H1 (cell line): Measurements from ENCODE around the gene RGS6. TPM values are rescaled to one million over a fixed set of nuclear protein-coding genes. Genes with fewer than 3 reads are reported as not detected.

ENCODE experiments used
- CTCF ChIA-PET: fragments of 300-600 bp; sonication (Branson Sonifier 250); formaldehyde crosslinking; loops from one replicate; lab custom pipeline; 2021; ENCODE audit not compliant: partially characterized antibody; lab: Charles Lee
- POLR2A ChIA-PET: fragments of 300-600 bp; sonication (Branson Sonifier 250); formaldehyde crosslinking; loops from one replicate; lab custom pipeline; 2021; ENCODE audit warnings: inconsistent platforms; ENCODE audit not compliant: partially characterized antibody; lab: Charles Lee
- DNase-seq, 2 experiments: peaks; one replicate each; pipeline versions ENCODE4 v3.0.0 to v3.0.0-alpha.2; 2010 to 2022; ENCODE audit warnings: low spot score in 2 of 2, low read depth in 1 of 2, mixed read lengths in 1 of 2
- FAIRE-seq: peaks from 2 replicates; lab custom pipeline; 2011; peaks lifted over from hg19 to GRCh38; lab: Jason Lieb, UNC
- H2AFZ ChIP-seq: 2 replicates; pipeline ENCODE4 v1.8.1; 2012; ENCODE audit warnings: low read length, inconsistent platforms
- H2AK5ac ChIP-seq: 2 replicates; pipeline ENCODE4 v1.6.1; 2013; ENCODE audit warnings: low read depth, low read length
- H2BK120ac ChIP-seq: replicated peaks from 2 replicates; pipeline ENCODE3; 2013; ENCODE audit warnings: low read depth, low read length, inconsistent platforms
- H2BK12ac ChIP-seq: 2 replicates; pipeline ENCODE4 v1.6.1; 2013; ENCODE audit warnings: low read depth, low read length
- H2BK15ac ChIP-seq: 2 replicates; pipeline ENCODE4 v1.6.1; 2013; ENCODE audit warnings: low read length
- H2BK20ac ChIP-seq: 2 replicates; pipeline ENCODE4 v1.6.1; 2013; ENCODE audit warnings: low read length
- H2BK5ac ChIP-seq: 2 replicates; pipeline ENCODE4 v1.6.1; 2013; ENCODE audit warnings: low read depth, low read length
- H3K14ac ChIP-seq: 2 replicates; pipeline ENCODE4 v1.6.1; 2013; ENCODE audit warnings: inconsistent platforms; ENCODE audit not compliant: insufficient read length
- H3K18ac ChIP-seq: 2 replicates; pipeline ENCODE4 v1.6.1; 2013; ENCODE audit warnings: low read length; ENCODE audit errors: extremely low read depth
- H3K23ac ChIP-seq: 2 replicates; pipeline ENCODE4 v1.6.1; 2013; ENCODE audit warnings: inconsistent platforms; ENCODE audit not compliant: insufficient read length
- H3K23me2 ChIP-seq: 2 replicates; pipeline ENCODE4 v1.6.1; 2013; ENCODE audit warnings: low read depth, low read length
- H3K27ac ChIP-seq: 2 replicates; pipeline ENCODE4 v1.6.1; 2011; ENCODE audit warnings: low read depth, low read length, inconsistent platforms
- H3K27me3 ChIP-seq, 4 experiments: replicated peaks in 1 of 4; 1 replicate in 1 of 4; 2 replicates in 3 of 4; pipeline versions ENCODE4 v1.6.1 to v1.8.1; 2011 to 2013; ENCODE audit warnings: low read length in 3 of 4, mild to moderate bottlenecking in 3 of 4, inconsistent platforms in 2 of 4, mixed read lengths in 2 of 4, moderate library complexity in 1 of 4; ENCODE audit not compliant: control insufficient read depth in 3 of 4, insufficient read depth in 3 of 4; ENCODE audit errors: extremely low read depth in 1 of 4
- H3K36me3 ChIP-seq, 4 experiments: 2 replicates each; pipeline versions ENCODE4 v1.6.1 to v1.8.1; 2011 to 2013; ENCODE audit warnings: mild to moderate bottlenecking in 4 of 4, low read length in 3 of 4, moderate library complexity in 2 of 4, control low read depth in 1 of 4, inconsistent platforms in 1 of 4; ENCODE audit not compliant: insufficient read depth in 4 of 4, control insufficient read depth in 2 of 4
- H3K4ac ChIP-seq: replicated peaks from 2 replicates; pipeline ENCODE3; 2013; ENCODE audit warnings: low read length, low read depth, mixed read lengths, inconsistent platforms; ENCODE audit not compliant: insufficient read length
- H3K4me1 ChIP-seq, 4 experiments: replicated peaks in 1 of 4; 1 replicate in 1 of 4; 2 replicates in 3 of 4; pipeline versions ENCODE4 v1.6.1 to v1.8.1; 2011 to 2013; ENCODE audit warnings: low read length in 3 of 4, inconsistent platforms in 2 of 4, mixed read lengths in 1 of 4; ENCODE audit not compliant: insufficient read depth in 4 of 4, control insufficient read depth in 3 of 4
- H3K4me2 ChIP-seq, 2 experiments: 2 replicates each; pipeline versions ENCODE4 v1.6.1 to v1.8.1; 2011 to 2013; ENCODE audit warnings: low read depth in 2 of 2, low read length in 2 of 2, control low read depth in 1 of 2, inconsistent platforms in 1 of 2, mild to moderate bottlenecking in 1 of 2; ENCODE audit not compliant: insufficient read depth in 1 of 2
- H3K4me3 ChIP-seq, 4 experiments: fragments of 200-600, 300-600 bp in 1 of 4; sonication (generic), shearing (Covaris generic), sonication (Bioruptor Twin) in 1 of 4; 2 replicates each; pipeline versions ENCODE4 v1.5.1 to v1.8.1; 2011 to 2016; ENCODE audit warnings: low read length in 4 of 4, low read depth in 3 of 4, control low read depth in 2 of 4, inconsistent platforms in 2 of 4, mild to moderate bottlenecking in 2 of 4, mixed read lengths in 1 of 4, moderate library complexity in 1 of 4; ENCODE audit not compliant: insufficient read depth in 2 of 4; ENCODE audit errors: extremely low read depth in 1 of 4
- H3K56ac ChIP-seq: replicated peaks from 2 replicates; pipeline ENCODE3; 2013; ENCODE audit warnings: low read depth, mild to moderate bottlenecking, mixed read lengths, low read length, inconsistent platforms; ENCODE audit not compliant: insufficient read length
- H3K79me1 ChIP-seq: 2 replicates; pipeline ENCODE4 v1.6.1; 2013; ENCODE audit warnings: low read depth, low read length, control low read depth
- H3K79me2 ChIP-seq, 2 experiments: 2 replicates each; pipeline versions ENCODE4 v1.6.1 to v1.8.1; 2012 to 2013; ENCODE audit warnings: low read length in 2 of 2, mild to moderate bottlenecking in 2 of 2, inconsistent platforms in 1 of 2; ENCODE audit not compliant: insufficient read depth in 2 of 2, control insufficient read depth in 1 of 2
- H3K9ac ChIP-seq, 4 experiments: replicated peaks in 1 of 4; 1 replicate in 1 of 4; 2 replicates in 3 of 4; pipeline versions ENCODE4 v1.6.1 to v1.8.1; 2011 to 2013; ENCODE audit warnings: low read depth in 3 of 4, low read length in 3 of 4, control low read depth in 2 of 4, mild to moderate bottlenecking in 2 of 4, moderate library complexity in 2 of 4, inconsistent platforms in 1 of 4; ENCODE audit errors: extremely low read depth in 1 of 4
- H3K9me3 ChIP-seq, 2 experiments: 2 replicates each; pipeline versions ENCODE4 v1.6.1 to v1.8.1; 2012 to 2013; ENCODE audit warnings: mild to moderate bottlenecking in 2 of 2, moderate library complexity in 2 of 2, control low read depth in 1 of 2, inconsistent platforms in 1 of 2, low read depth in 1 of 2, low read length in 1 of 2, mixed read lengths in 1 of 2; ENCODE audit not compliant: insufficient read depth in 2 of 2
- H4K20me1 ChIP-seq, 2 experiments: replicated peaks in 1 of 2; 2 replicates each; pipeline versions ENCODE3 to v1.8.1; 2011 to 2013; ENCODE audit warnings: inconsistent platforms in 2 of 2, low read length in 2 of 2, mild to moderate bottlenecking in 1 of 2; ENCODE audit not compliant: insufficient read depth in 2 of 2, control insufficient read depth in 1 of 2
- H4K5ac ChIP-seq: 2 replicates; pipeline ENCODE4 v1.6.1; 2013; ENCODE audit warnings: low read length, low read depth, mixed read lengths, inconsistent platforms; ENCODE audit not compliant: insufficient read length
- H4K8ac ChIP-seq: 2 replicates; pipeline ENCODE4 v1.8.0; 2013; ENCODE audit warnings: mild to moderate bottlenecking, moderate library complexity, low read length, inconsistent platforms; ENCODE audit not compliant: insufficient read depth; ENCODE audit errors: extremely low read depth
- H4K91ac ChIP-seq: replicated peaks from 2 replicates; pipeline ENCODE3; 2013; ENCODE audit warnings: low read length, mixed read lengths, inconsistent platforms; ENCODE audit not compliant: insufficient read length
- ATF3 ChIP-seq: IDR thresholded peaks from 2 replicates; pipeline ENCODE4 v1.6.1; 2011; ENCODE audit warnings: low read depth, mild to moderate bottlenecking, low read length; ENCODE audit not compliant: insufficient read depth
- CEBPB ChIP-seq: IDR thresholded peaks from 2 replicates; pipeline ENCODE4 v1.6.1; 2012; ENCODE audit warnings: low read depth, low read length
- CTBP2 ChIP-seq: IDR thresholded peaks from 2 replicates; pipeline ENCODE4 v1.7.0; 2011; ENCODE audit warnings: borderline replicate concordance, mild to moderate bottlenecking, moderate library complexity, mixed read lengths, low read length; ENCODE audit not compliant: insufficient read depth, insufficient read length
- E2F6 ChIP-seq: IDR thresholded peaks from 2 replicates; pipeline ENCODE4 v1.6.1; 2012; ENCODE audit warnings: inconsistent platforms
- EGR1 ChIP-seq: IDR thresholded peaks from 2 replicates; pipeline ENCODE4 v1.6.1; 2011; ENCODE audit warnings: low read depth, low read length, borderline replicate concordance
- EP300 ChIP-seq, 2 experiments: IDR thresholded peaks; 1 replicate in 1 of 2; 2 replicates in 1 of 2; pipeline ENCODE4 v1.6.1; 2011 to 2012; ENCODE audit warnings: low read depth in 2 of 2, low read length in 2 of 2, mild to moderate bottlenecking in 2 of 2, borderline replicate concordance in 1 of 2, inconsistent platforms in 1 of 2, moderate library complexity in 1 of 2
- KDM4A ChIP-seq: IDR thresholded peaks from one replicate; pipeline ENCODE4 v1.7.1; 2012; ENCODE audit warnings: low read depth, mild to moderate bottlenecking, moderate library complexity, low read length, inconsistent platforms; ENCODE audit not compliant: severe bottlenecking
- KDM5A ChIP-seq: fragments of 200-600 bp; IDR thresholded peaks from 2 replicates; pipeline ENCODE4 v1.7.1; 2012; ENCODE audit warnings: mild to moderate bottlenecking, low read length, inconsistent platforms, mixed read lengths
- SAP30 ChIP-seq: fragments of 300-600 bp; sonication (generic); IDR thresholded peaks from 2 replicates; pipeline ENCODE4 v1.7.1; 2012; ENCODE audit warnings: low read length, moderate library complexity, mild to moderate bottlenecking, inconsistent platforms; ENCODE audit not compliant: insufficient read depth, insufficient replicate concordance
- TBP ChIP-seq: IDR thresholded peaks from 2 replicates; pipeline ENCODE4 v1.6.1; 2011; ENCODE audit warnings: low read depth, low read length, improper control_type of control experiment
- TCF12 ChIP-seq: IDR thresholded peaks from 2 replicates; pipeline ENCODE4 v1.6.1; 2011; ENCODE audit warnings: low read depth, mild to moderate bottlenecking, low read length
- TEAD4 ChIP-seq: IDR thresholded peaks from 2 replicates; pipeline ENCODE4 v1.6.1; 2012; ENCODE audit warnings: low read depth, low read length, inconsistent platforms, mixed read lengths
- WGBS, 2 experiments: shearing (Covaris generic) in 1 of 2; methylation state at CpG; one replicate each; pipeline versions ENCODE4 v1.1.6 to v1.1.7; 2013 to 2015; ENCODE audit warnings: low lambda C conversion rate in 2 of 2, mixed read lengths in 2 of 2, inconsistent platforms in 1 of 2, low coverage in 1 of 2, missing lambda C conversion rate in 1 of 2; ENCODE audit not compliant: insufficient replicate concordance in 2 of 2, insufficient coverage in 1 of 2, insufficient read length in 1 of 2; ENCODE audit errors: extremely low coverage in 1 of 2, missing lambda C conversion rate in 1 of 2; 5-methylcytosine and 5-hydroxymethylcytosine counted together
- polyA plus RNA-seq, 7 experiments: library from polyadenylated mRNA; depleted of rRNA in 3 of 7; stranded (reverse) in 5 of 7; unstranded in 2 of 7; fragments of >200 nt in 5 of 7; fragments of 200-250 nt in 2 of 7; gene quantifications; 1 replicate in 5 of 7; 2 replicates in 1 of 7; 4 replicates in 1 of 7; pipeline versions ENCODE4 v1.2.1 to v1.2.3, GENCODE V29; 2011 to 2013; ENCODE audit warnings: missing spikeins in 2 of 7, mixed read lengths in 2 of 7
- total RNA-seq: library from RNA; stranded (reverse); fragmentation: NEBNext Ultra II Directional; extraction: Animal tissue kit (Norgen Biotek cat#: 25700); gene quantifications from 2 replicates; pipeline ENCODE4 v1.2.1, GENCODE V29; 2021

The RGS6 gene
- total and polyA plus RNA-seq, 2 of the 8 experiments (the other 6 are each of a cell fraction or from before 2014, with no cell fraction given) = 0.26 to 1.1 TPM

- Histone ChIP-seq H2BK15ac (no peak overlapping the region), H3K56ac (no peak overlapping the region), H3K4me1 (no peaks in the 10 kb centered on the region), H3K18ac (no peak overlapping the region), H4K91ac (no peak overlapping the region), H2AK5ac (no peak overlapping the region), H3K27ac (no peak overlapping the region), H4K20me1 (no peaks in the 10 kb centered on the region), H3K36me3 (no peaks in the 10 kb centered on the region), H3K23ac (no peak overlapping the region), H3K4me3 (no peak overlapping the region), H3K27me3 (no peaks in the 10 kb centered on the region), H2BK12ac (no peak overlapping the region), H4K5ac (no peak overlapping the region), H3K79me2 (no peaks in the 10 kb centered on the region), H4K8ac (no peak overlapping the region), H2BK5ac (no peak overlapping the region), H3K4ac (no peak overlapping the region), H2BK20ac (no peak overlapping the region), H2BK120ac (no peak overlapping the region), H3K9ac (no peak overlapping the region), H2AFZ (no peak overlapping the region), H3K14ac (no peak overlapping the region), H3K79me1 (no peaks in the 10 kb centered on the region), H3K4me2 (no peak overlapping the region), H3K23me2 (no peaks in the 10 kb centered on the region), H3K9me3 (no peaks in the 10 kb centered on the region)
- DNase-seq = no peak
- POLR2A ChIA-PET = no interaction called here
- CTCF ChIA-PET = interaction anchor here (1.3 kb wide), 1 partner anchor 67 kb away, joined by 3 read pairs; no protein-coding TSS in a partner anchor
- no peak for FAIRE-seq
- 64% methylated on average over 3 of the region's 3 CpGs; no CpG with 5 or more reads in 1 of the 2 experiments for WGBS, 2 experiments
- TF ChIP-seq EP300 (IDR thresholded peaks at IDR 0.05; ENCODE audit: borderline replicate concordance in 1 of 2, low read depth in 2 of 2, low read length in 2 of 2) (no peak), TEAD4 (no peak), CEBPB (no peak), CTBP2 (no peak), KDM5A (no peak), E2F6 (no peak), KDM4A (no peak), TCF12 (no peak), TBP (no peak), SAP30 (no peak), EGR1 (no peak), ATF3 (no peak)
Measured at GRCh38 chr14:71956920-71957563, 24.8 kb downstream of the RGS6 start.
